Upper lobe of right lung (tissue), 1 donor: ENCODE data around the gene ESR2. TPM values are rescaled to one million over a fixed set of nuclear protein-coding genes. Genes with fewer than 3 reads are reported as not detected.

Source experiments
- ATAC-seq: fragments of 200-7000 bp; cut with Tn5 transposase; one replicate; pipeline ENCODE4 v1.9.1; 2020; ENCODE audit warnings: mild to moderate bottlenecking, moderate library complexity
- DNase-seq: peaks from one replicate; pipeline ENCODE4 v3.0.0-alpha.2; 2020
- H3K27ac ChIP-seq: fragments of 200-600 bp; one replicate; pipeline ENCODE4 v1.8.0; 2022
- H3K27me3 ChIP-seq: fragments of 200-600 bp; one replicate; pipeline ENCODE4 v1.8.0; 2022; ENCODE audit warnings: mild to moderate bottlenecking
- H3K36me3 ChIP-seq: fragments of 200-600 bp; one replicate; pipeline ENCODE4 v1.8.0; 2022
- H3K4me1 ChIP-seq: fragments of 200-600 bp; one replicate; pipeline ENCODE4 v1.8.0; 2022
- H3K4me3 ChIP-seq: fragments of 200-600 bp; one replicate; pipeline ENCODE4 v1.8.0; 2022; ENCODE audit warnings: mild to moderate bottlenecking
- H3K9me3 ChIP-seq: fragments of 200-600 bp; one replicate; pipeline ENCODE4 v1.8.0; 2022
- CTCF ChIP-seq: fragments of 200-600 bp; IDR thresholded peaks from one replicate; pipeline ENCODE4 v1.8.0; 2022; ENCODE audit warnings: antibody characterized with exemption
- intact Hi-C: fragments of 100-400 bp; cut with DNase I; formaldehyde crosslinking; loops from one replicate; pipeline ENCODE4 v1.11.0; 2022
- total RNA-seq: library from RNA; stranded (reverse); fragmentation: NEBNext Ultra II Directional; extraction: Animal tissue kit (Norgen Biotek cat#: 25700); gene quantifications from one replicate; pipeline ENCODE4 v1.2.1, GENCODE V29; 2021
- donor health status: DM: no; HTN: yes; CAD: no; lungs with severe emphysema.

ESR2 gene
- total RNA-seq, 1 donor from 2014 or later: 1.3 TPM

DNA sequence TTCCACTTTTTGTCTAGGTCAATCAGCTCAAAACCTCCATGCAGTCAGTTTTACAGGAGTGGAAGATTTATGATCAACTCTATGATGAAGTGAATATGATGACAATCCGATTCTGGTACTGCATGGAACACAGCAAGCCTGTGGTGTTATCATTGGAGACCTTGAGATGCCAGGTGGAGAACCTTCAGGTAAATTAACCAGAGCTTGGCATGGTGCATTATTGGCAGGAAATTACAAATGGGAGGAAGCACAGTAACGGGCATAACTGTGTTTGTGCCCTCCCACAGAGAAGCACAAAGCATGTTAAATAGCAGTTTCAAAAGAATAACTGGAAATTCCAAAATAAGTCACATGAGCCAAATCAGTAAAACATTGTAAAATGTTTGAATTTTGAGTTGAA lies 135.6 kb downstream of the ESR2 start:
- H3K4me3 ChIP-seq: no peak overlapping the region
- H3K4me1 ChIP-seq: no peaks in the 10 kb centered on the region
- ATAC-seq: no peak
- peaks cover 34% of the 10 kb centered on the region for H3K36me3 ChIP-seq
- no peak for DNase-seq
- no peaks in the 10 kb centered on the region for H3K27me3 ChIP-seq
- H3K9me3 ChIP-seq: no peaks in the 10 kb centered on the region
- intact Hi-C loops: no loop called here
- no peak for TF ChIP-seq CTCF
- H3K27ac ChIP-seq: no peak overlapping the region

DNA sequence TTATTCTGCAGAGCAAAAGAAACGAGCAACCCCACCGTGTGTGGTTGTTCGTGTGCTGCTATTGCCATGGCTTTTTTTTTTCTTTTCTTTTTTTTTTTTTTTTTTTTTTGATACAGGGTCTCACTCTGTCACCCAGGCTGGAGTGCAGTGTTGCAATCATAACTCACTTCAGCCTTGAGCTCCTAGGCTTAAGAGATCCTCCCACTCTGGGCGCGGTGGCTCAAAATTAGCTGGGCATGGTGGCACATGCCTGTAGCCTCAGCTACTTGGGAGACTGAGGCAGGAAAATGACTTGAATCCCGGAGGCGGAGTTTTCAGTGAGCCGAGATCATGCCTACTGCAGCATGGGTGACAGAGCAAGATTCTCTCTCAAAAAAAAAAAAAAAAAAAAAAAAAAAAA lies 144.2 kb downstream of the ESR2 start:
- no peak for TF ChIP-seq CTCF
- no peaks in the 10 kb centered on the region for H3K9me3 ChIP-seq
- intact Hi-C loops: no loop called here
- H3K4me1 ChIP-seq: no peaks in the 10 kb centered on the region
- H3K27me3 ChIP-seq: no peaks in the 10 kb centered on the region
- H3K36me3 ChIP-seq: peaks cover 45% of the 10 kb centered on the region
- DNase-seq (no peak), ATAC-seq (peak; percentile 39)
- H3K27ac ChIP-seq: no peak overlapping the region
- no peak overlapping the region for H3K4me3 ChIP-seq

- Histone ChIP-seq H3K4me1 (no peaks in the 10 kb centered on the region), H3K27me3 (no peaks in the 10 kb centered on the region), H3K4me3 (no peak overlapping the region), H3K9me3 (no peaks in the 10 kb centered on the region), H3K27ac (no peak overlapping the region), H3K36me3 (peaks cover 47% of the 10 kb centered on the region)
- intact Hi-C loops: no loop called here
- TF ChIP-seq CTCF: no peak
- ATAC-seq: no peak
- DNase-seq: no peak
These were observed 146.9 kb downstream of the ESR2 start for GRCh38 chr14:64147126-64147790.

DNA sequence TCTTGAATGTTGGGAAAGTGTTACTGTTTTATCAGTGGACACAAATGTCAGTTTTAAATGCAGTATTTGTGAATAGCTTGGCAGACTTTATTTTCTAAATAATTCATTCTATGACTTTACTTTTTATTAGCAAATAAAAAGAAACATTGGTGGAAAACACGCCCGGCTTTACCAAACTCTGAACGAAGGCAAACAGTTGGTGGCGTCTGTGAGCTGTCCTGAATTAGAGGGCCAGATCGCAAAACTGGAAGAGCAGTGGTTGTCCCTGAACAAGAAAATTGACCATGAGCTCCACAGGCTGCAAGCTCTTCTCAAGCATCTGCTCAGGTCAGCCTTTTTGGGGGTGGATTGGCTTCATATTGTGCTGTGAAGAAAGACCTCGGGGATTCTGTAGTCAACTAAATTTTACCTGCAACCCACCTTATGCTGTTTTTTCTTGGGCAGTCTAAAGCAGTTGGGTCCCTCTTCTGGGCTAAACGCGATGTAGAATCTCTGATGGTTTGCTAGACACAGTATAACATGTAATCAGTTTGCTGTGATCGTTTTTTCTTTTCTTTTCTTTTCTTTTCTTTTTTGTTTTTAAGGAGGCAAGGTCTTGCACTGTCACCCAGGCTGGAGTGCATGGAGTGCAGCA lies 156.4 kb downstream of the ESR2 start:
- intact Hi-C loops: no loop called here
- Histone ChIP-seq H3K36me3 (peaks cover 56% of the 10 kb centered on the region), H3K9me3 (no peaks in the 10 kb centered on the region), H3K4me1 (no peaks in the 10 kb centered on the region), H3K4me3 (no peak overlapping the region), H3K27ac (no peak overlapping the region), H3K27me3 (no peaks in the 10 kb centered on the region)
- DNase-seq: no peak
- ATAC-seq: no peak
- no peak for TF ChIP-seq CTCF

DNA sequence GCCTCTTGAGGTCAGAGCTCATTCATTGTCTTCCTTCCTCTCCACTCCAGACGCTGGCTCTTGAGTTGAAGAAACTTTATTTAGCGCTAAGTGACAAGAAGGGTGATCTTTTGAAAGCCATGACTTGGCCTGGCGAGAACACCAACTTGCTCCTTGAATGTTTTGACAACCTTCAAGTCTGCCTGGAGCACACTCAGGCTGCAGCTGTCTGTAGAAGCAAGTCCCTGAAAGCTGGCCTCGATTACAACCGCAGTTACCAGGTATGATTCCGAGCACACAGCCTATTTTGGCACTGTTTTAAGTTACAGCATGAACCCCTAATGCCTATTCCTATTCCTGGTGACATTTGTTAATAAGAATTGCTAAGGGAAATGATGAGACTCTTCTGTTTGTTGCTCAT lies 167.6 kb downstream of the ESR2 start:
- no peaks in the 10 kb centered on the region for H3K9me3 ChIP-seq
- intact Hi-C loops: no loop called here
- H3K4me1 ChIP-seq: no peaks in the 10 kb centered on the region
- no peak overlapping the region for H3K27ac ChIP-seq
- no peak for TF ChIP-seq CTCF
- H3K27me3 ChIP-seq: no peaks in the 10 kb centered on the region
- no peak overlapping the region for H3K4me3 ChIP-seq
- ATAC-seq (no peak), DNase-seq (no peak)
- peaks cover 85% of the 10 kb centered on the region for H3K36me3 ChIP-seq
